ENCODE data around the gene ZNF394. TPM values are rescaled to one million over a fixed set of nuclear protein-coding genes. Genes with fewer than 3 reads are reported as not detected.

Gene ZNF394
- total RNA-seq, 2 donors from 2014 or later: 10.8 to 20.2 TPM

DNA sequence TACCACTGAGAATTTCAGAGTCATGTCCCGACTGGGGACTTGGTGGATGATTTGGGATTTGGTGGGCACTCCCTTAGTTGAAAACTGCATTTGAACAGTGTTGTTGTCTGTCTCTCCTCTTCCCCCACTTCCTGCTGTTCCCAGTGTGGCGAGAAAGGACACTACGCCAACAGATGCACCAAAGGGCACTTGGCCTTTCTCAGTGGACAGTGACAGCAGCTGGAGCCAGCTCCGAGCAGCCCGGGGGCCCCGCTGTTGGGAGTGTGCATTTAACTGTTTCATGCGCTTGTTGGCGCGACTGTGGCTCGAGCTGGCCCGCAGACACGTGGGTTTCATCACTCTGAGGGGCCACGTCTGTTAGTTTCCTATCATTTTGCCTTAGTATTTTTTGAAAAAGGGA, 43.8 kb downstream of the ZNF394 start:
- Histone ChIP-seq H3K4me1 (peaks cover 0 to 34% of the 10 kb centered on the region in 2 donors), H3K9me3 (no peaks in the 10 kb centered on the region), H3K4me3 (no peak overlapping the region), H3K36me3 (peaks cover 53% of the 10 kb centered on the region), H3K27ac (no peak overlapping the region), H3K27me3 (no peaks in the 10 kb centered on the region)
- no peak for DNase-seq (ENCODE audit: low spot score)
- TF ChIP-seq, protein P1, sequence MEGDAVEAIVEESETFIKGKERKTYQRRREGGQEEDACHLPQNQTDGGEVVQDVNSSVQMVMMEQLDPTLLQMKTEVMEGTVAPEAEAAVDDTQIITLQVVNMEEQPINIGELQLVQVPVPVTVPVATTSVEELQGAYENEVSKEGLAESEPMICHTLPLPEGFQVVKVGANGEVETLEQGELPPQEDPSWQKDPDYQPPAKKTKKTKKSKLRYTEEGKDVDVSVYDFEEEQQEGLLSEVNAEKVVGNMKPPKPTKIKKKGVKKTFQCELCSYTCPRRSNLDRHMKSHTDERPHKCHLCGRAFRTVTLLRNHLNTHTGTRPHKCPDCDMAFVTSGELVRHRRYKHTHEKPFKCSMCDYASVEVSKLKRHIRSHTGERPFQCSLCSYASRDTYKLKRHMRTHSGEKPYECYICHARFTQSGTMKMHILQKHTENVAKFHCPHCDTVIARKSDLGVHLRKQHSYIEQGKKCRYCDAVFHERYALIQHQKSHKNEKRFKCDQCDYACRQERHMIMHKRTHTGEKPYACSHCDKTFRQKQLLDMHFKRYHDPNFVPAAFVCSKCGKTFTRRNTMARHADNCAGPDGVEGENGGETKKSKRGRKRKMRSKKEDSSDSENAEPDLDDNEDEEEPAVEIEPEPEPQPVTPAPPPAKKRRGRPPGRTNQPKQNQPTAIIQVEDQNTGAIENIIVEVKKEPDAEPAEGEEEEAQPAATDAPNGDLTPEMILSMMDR (IDR thresholded peaks at IDR 0.05): no peak

DNA sequence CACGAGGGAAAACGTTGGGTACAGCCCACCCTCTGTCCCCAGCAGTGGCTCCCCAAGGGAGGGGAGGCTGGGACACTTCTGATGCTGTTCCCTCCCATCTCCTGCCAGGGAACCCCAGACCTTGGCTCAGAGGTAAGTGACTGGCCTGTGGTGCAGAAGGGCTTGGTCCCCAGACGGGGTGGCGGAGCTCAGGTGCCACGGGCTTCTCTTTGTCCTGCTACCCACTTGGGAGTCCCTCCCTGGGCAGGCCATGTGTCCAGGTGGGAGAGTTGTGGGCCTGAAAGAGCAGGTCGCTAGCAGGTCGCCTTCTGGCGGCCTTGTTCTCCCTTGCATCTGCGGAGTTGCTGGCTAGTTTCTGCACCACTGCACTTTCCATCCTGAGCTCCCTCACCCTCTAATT, 44.2 kb downstream of the ZNF394 start:
- H3K27ac ChIP-seq: no peak overlapping the region
- no peaks in the 10 kb centered on the region for H3K27me3 ChIP-seq
- H3K36me3 ChIP-seq: peaks cover 53% of the 10 kb centered on the region
- TF ChIP-seq, protein P1 (IDR thresholded peaks at IDR 0.05): no peak
- H3K4me1 ChIP-seq: peaks cover 0 to 30% of the 10 kb centered on the region in 2 donors
- H3K9me3 ChIP-seq: no peaks in the 10 kb centered on the region
- no peak overlapping the region for H3K4me3 ChIP-seq
- DNase-seq (ENCODE audit: low spot score): no peak

DNA sequence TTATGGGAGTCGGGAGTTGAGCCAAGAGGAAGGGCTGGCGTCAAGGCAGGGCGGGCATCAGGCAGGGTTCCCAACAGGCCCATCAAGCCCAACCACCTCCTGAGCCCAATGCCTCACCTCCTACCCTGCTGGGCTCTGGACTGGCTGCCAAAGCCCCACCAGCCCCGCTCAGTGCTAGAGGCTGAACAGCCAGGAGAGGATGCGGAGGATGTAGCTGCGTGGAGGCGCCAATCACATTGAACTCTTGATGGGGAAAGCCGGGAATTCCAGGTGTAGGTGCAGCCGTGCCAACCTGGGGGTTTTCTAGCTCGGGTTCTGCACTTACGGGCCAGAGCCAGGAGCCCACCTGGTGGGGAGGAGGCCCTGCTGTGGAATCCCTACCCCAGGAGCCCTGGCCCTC, 47.0 kb downstream of the ZNF394 start:
- H3K27ac ChIP-seq: peak overlapping the region in 1 of 2 donors; percentile 56

DNA sequence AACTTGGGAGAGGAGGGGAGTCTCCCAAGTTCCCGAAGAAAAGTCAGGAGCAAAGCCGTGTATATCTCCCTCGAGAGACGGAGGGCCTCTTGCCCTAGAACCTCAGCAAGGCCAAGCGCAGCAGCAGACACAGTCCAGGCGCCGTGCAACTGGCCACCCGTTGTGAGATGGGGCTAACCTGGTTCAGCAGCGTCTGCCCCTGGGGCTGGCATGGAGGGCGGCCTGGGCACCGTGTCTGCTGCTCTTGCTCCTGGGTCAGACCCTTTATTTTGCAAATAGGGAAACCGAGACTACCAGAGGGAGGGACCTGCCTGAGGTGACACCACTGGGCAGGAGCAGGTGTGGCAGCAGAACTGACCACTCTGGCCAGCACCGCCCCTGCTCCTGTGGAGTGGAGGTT, 47.5 kb downstream of the ZNF394 start:
- H3K27me3 ChIP-seq: no peaks in the 10 kb centered on the region
- H3K9me3 ChIP-seq: no peaks in the 10 kb centered on the region
- no peak for DNase-seq (ENCODE audit: low spot score)
- H3K4me3 ChIP-seq: no peak overlapping the region
- TF ChIP-seq, protein P1 (IDR thresholded peaks at IDR 0.05): no peak
- peaks cover 0 to 21% of the 10 kb centered on the region in 2 donors for H3K4me1 ChIP-seq
- H3K27ac ChIP-seq: peak overlapping the region in 1 of 2 donors; percentile 56
- H3K36me3 ChIP-seq: peaks cover 61% of the 10 kb centered on the region

More for the DNA sequence above, 47.0 kb downstream of the ZNF394 start:
- no peak for DNase-seq (ENCODE audit: low spot score)
- TF ChIP-seq, protein P1 (IDR thresholded peaks at IDR 0.05): no peak
- H3K27me3 ChIP-seq: no peaks in the 10 kb centered on the region
- H3K4me3 ChIP-seq: no peak overlapping the region
- H3K36me3 ChIP-seq: peaks cover 61% of the 10 kb centered on the region
- H3K4me1 ChIP-seq: peaks cover 0 to 21% of the 10 kb centered on the region in 2 donors
- H3K9me3 ChIP-seq: no peaks in the 10 kb centered on the region

DNA sequence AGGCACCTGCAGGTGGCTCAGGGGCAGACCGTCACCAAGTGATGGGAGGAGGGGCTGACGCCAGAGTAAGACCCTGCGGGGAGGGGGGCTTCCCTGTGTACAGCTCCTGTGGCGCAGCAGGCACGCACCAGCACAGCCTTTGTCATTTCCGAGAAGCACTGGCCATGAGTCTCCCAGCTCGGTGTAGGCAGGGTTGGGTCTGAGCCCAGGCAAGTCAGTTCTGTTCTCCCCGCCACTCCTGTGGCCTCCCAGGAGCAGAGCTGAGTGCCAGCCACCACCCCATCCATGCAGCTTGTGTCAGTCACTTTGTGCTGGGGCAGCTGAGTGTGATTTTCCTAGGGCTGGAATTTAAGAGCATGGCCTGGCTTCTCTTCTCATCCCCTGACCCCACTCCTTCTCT, 48.1 kb downstream of the ZNF394 start:
- Histone ChIP-seq H3K27ac (peak overlapping the region in 1 of 2 donors; percentile 56), H3K4me1 (peaks cover 0 to 21% of the 10 kb centered on the region in 2 donors), H3K27me3 (no peaks in the 10 kb centered on the region), H3K36me3 (peaks cover 61% of the 10 kb centered on the region), H3K9me3 (no peaks in the 10 kb centered on the region), H3K4me3 (no peak overlapping the region)
- no peak for DNase-seq (ENCODE audit: low spot score)
- TF ChIP-seq, protein P1 (IDR thresholded peaks at IDR 0.05): no peak

DNA sequence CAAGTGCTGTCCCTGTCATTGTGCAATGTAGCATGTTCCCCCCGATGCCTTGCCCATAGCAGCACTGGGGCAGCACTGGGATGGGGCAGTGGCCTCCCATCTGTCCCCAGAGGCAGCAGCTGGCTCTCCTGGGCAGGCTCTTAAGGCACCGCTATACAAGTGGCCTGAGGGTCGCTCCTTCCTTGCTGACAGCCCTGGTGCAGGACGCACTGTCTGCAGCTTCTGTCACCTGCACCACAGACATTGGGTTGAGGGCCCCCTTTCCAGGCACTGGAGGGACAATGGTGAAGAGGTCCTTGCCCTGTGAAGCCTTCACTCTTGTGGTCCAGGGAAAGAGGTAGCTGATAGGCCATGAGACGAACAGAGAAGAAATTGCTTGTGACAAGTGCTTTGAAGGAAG, 50.8 kb downstream of the ZNF394 start:
- H3K27me3 ChIP-seq: no peaks in the 10 kb centered on the region
- DNase-seq (ENCODE audit: low spot score): no peak
- H3K27ac ChIP-seq: no peak overlapping the region
- H3K4me1 ChIP-seq: peaks cover 0 to 13% of the 10 kb centered on the region in 2 donors
- TF ChIP-seq, protein P1 (IDR thresholded peaks at IDR 0.05): no peak
- peaks cover 82% of the 10 kb centered on the region for H3K36me3 ChIP-seq
- no peak overlapping the region for H3K4me3 ChIP-seq
- no peaks in the 10 kb centered on the region for H3K9me3 ChIP-seq

Data from right atrium auricular region (tissue), 2 donors.